HUES6 (cell line): ENCODE results near the gene AATK.

Experiments
- H3K27ac ChIP-seq: 2 replicates; pipeline ENCODE4 v1.7.0; 2013; ENCODE audit warnings: low read depth, mild to moderate bottlenecking, low read length, inconsistent platforms
- H3K27me3 ChIP-seq: 2 replicates; pipeline ENCODE4 v1.6.1; 2013; ENCODE audit warnings: low read length; ENCODE audit not compliant: control insufficient read depth, insufficient read depth
- H3K36me3 ChIP-seq: 2 replicates; pipeline ENCODE4 v1.6.1; 2013; ENCODE audit warnings: low read length; ENCODE audit not compliant: control insufficient read depth, insufficient read depth
- H3K4me1 ChIP-seq: 2 replicates; pipeline ENCODE4 v1.6.1; 2013; ENCODE audit warnings: low read length; ENCODE audit not compliant: control insufficient read depth, insufficient read depth
- H3K4me3 ChIP-seq: 2 replicates; pipeline ENCODE4 v1.5.1; 2013; ENCODE audit warnings: low read depth, low read length
- H3K9ac ChIP-seq: one replicate; pipeline ENCODE4 v1.6.1; 2013; ENCODE audit warnings: mild to moderate bottlenecking, low read length
- H3K9me3 ChIP-seq: 2 replicates; pipeline ENCODE4 v1.6.1; 2013; ENCODE audit warnings: low read depth, low read length; ENCODE audit not compliant: control insufficient read depth, insufficient read depth

The AATK gene

GRCh38 chr17:81166033-81166492 lies at the start of gene AATK:
TSS of gene AATK (minus strand) at chr17:81166221. CDS start at chr17:81165992, 229 bp downstream.
- no peaks in the 10 kb centered on the region for H3K9me3 ChIP-seq
- H3K27me3 ChIP-seq: peaks cover 37% of the 10 kb centered on the region; the same call in 1 of the 2 replicates
- no peak within 1 kb of the TSS for H3K27ac ChIP-seq
- no peaks in the 10 kb centered on the region for H3K36me3 ChIP-seq
- no peaks in the 10 kb centered on the region for H3K4me1 ChIP-seq
- peak within 1 kb of the TSS; percentile 57 for H3K4me3 ChIP-seq
- no peak within 1 kb of the TSS for H3K9ac ChIP-seq

- no peaks in the 10 kb centered on the region for H3K9me3 ChIP-seq
- peaks cover 14% of the 10 kb centered on the region; the same call in 1 of the 2 replicates for H3K36me3 ChIP-seq
- no peaks in the 10 kb centered on the region for H3K27me3 ChIP-seq
- H3K9ac ChIP-seq: no peak overlapping the region
- no peak overlapping the region for H3K27ac ChIP-seq
- no peaks in the 10 kb centered on the region for H3K4me1 ChIP-seq
- no peak overlapping the region for H3K4me3 ChIP-seq
These were observed 48.0 kb upstream of the AATK start for GRCh38 chr17:81213978-81214377.

- H3K27ac ChIP-seq: no peak overlapping the region
These were observed 46.3 kb upstream of the AATK start for GRCh38 chr17:81212365-81212764.

GRCh38 chr17:81210868-81211267 lies 44.8 kb upstream of the AATK start:
- Histone ChIP-seq H3K4me3 (no peak overlapping the region), H3K9ac (no peak overlapping the region)

More at GRCh38 chr17:81212365-81212764, 46.3 kb upstream of the AATK start:
- no peaks in the 10 kb centered on the region for H3K9me3 ChIP-seq
- no peaks in the 10 kb centered on the region for H3K4me1 ChIP-seq
- H3K9ac ChIP-seq: no peak overlapping the region
- H3K4me3 ChIP-seq: no peak overlapping the region
- H3K36me3 ChIP-seq: peaks cover 24% of the 10 kb centered on the region; the same call in 1 of the 2 replicates
- no peaks in the 10 kb centered on the region for H3K27me3 ChIP-seq

GRCh38 chr17:81210466-81210865 lies 44.4 kb upstream of the AATK start:
- Histone ChIP-seq H3K4me1 (no peaks in the 10 kb centered on the region), H3K27me3 (no peaks in the 10 kb centered on the region), H3K9ac (no peak overlapping the region), H3K4me3 (no peak overlapping the region), H3K9me3 (no peaks in the 10 kb centered on the region), H3K36me3 (peaks cover 16% of the 10 kb centered on the region), H3K27ac (no peak overlapping the region)

More at GRCh38 chr17:81210868-81211267, 44.8 kb upstream of the AATK start:
- Histone ChIP-seq H3K36me3 (peaks cover 16% of the 10 kb centered on the region), H3K4me1 (no peaks in the 10 kb centered on the region), H3K27ac (no peak overlapping the region), H3K27me3 (no peaks in the 10 kb centered on the region), H3K9me3 (no peaks in the 10 kb centered on the region)

GRCh38 chr17:81209141-81209540 lies 43.1 kb upstream of the AATK start:
- Histone ChIP-seq H3K9ac (no peak overlapping the region), H3K9me3 (no peaks in the 10 kb centered on the region), H3K4me3 (no peak overlapping the region), H3K27me3 (no peaks in the 10 kb centered on the region), H3K27ac (no peak overlapping the region), H3K36me3 (peaks cover 16% of the 10 kb centered on the region), H3K4me1 (no peaks in the 10 kb centered on the region)

GRCh38 chr17:81208651-81209050 lies 42.6 kb upstream of the AATK start:
- Histone ChIP-seq H3K4me3 (no peak overlapping the region), H3K27ac (no peak overlapping the region), H3K9ac (no peak overlapping the region), H3K9me3 (no peaks in the 10 kb centered on the region), H3K4me1 (no peaks in the 10 kb centered on the region), H3K27me3 (no peaks in the 10 kb centered on the region), H3K36me3 (peaks cover 19% of the 10 kb centered on the region)

GRCh38 chr17:81207610-81208581 lies 41.9 kb upstream of the AATK start:
- Histone ChIP-seq H3K27me3 (no peaks in the 10 kb centered on the region), H3K4me3 (no peak overlapping the region), H3K4me1 (no peaks in the 10 kb centered on the region), H3K9me3 (no peaks in the 10 kb centered on the region), H3K27ac (no peak overlapping the region), H3K36me3 (peaks cover 26% of the 10 kb centered on the region), H3K9ac (no peak overlapping the region)

GRCh38 chr17:81206657-81207056 lies 40.6 kb upstream of the AATK start:
- H3K4me3 ChIP-seq: no peak overlapping the region
- no peaks in the 10 kb centered on the region for H3K27me3 ChIP-seq
- H3K4me1 ChIP-seq: no peaks in the 10 kb centered on the region
- no peaks in the 10 kb centered on the region for H3K9me3 ChIP-seq
- H3K27ac ChIP-seq: no peak overlapping the region
- H3K9ac ChIP-seq: no peak overlapping the region
- peaks cover 30% of the 10 kb centered on the region for H3K36me3 ChIP-seq

GRCh38 chr17:81206166-81206565 lies 40.1 kb upstream of the AATK start:
- Histone ChIP-seq H3K36me3 (peaks cover 30% of the 10 kb centered on the region), H3K9me3 (no peaks in the 10 kb centered on the region)

GRCh38 chr17:81204578-81204977 lies 38.6 kb upstream of the AATK start:
- H3K4me3 ChIP-seq: no peak overlapping the region
- H3K4me1 ChIP-seq: no peaks in the 10 kb centered on the region; the same call in 1 of the 2 replicates
- peaks cover 30% of the 10 kb centered on the region for H3K36me3 ChIP-seq
- H3K9ac ChIP-seq: no peak overlapping the region
- no peaks in the 10 kb centered on the region for H3K27me3 ChIP-seq
- H3K9me3 ChIP-seq: no peaks in the 10 kb centered on the region
- H3K27ac ChIP-seq: no peak overlapping the region

More at GRCh38 chr17:81206166-81206565, 40.1 kb upstream of the AATK start:
- Histone ChIP-seq H3K4me1 (no peaks in the 10 kb centered on the region; the same call in 1 of the 2 replicates), H3K9ac (no peak overlapping the region), H3K4me3 (no peak overlapping the region), H3K27ac (no peak overlapping the region), H3K27me3 (no peaks in the 10 kb centered on the region)
